HG02943 (cell line): ENCODE results near the gene RNF121.
"Not testable (repeated sequence)": the region's sequence is repeated elsewhere in the genome, so short reads cannot be mapped to it uniquely, and the experiment has no call there.

Experiments
- ATAC-seq: cut with Tn5 transposase; IDR thresholded peaks from one replicate; pipeline ENCODE4 v1.9.1; 2021; ENCODE audit warnings: mild to moderate bottlenecking, low read depth, moderate library complexity; ENCODE audit not compliant: unreplicated experiment

Gene RNF121

GRCh38 chr11:71928737-71929443, at the start of gene RNF121:
Gene RNF121, plus strand, starts transcription at chr11:71929046. Its CDS starts 16 bp downstream, at chr11:71929062.
- ATAC-seq, result peak; percentile 71

GRCh38 chr11:71885806-71886205, 43.0 kb upstream of the RNF121 start:
- not testable (repeated sequence) for ATAC-seq

- ATAC-seq, result not testable (repeated sequence)
Observed at GRCh38 chr11:71888335-71889010, 40.4 kb upstream of the RNF121 start.

GRCh38 chr11:71889181-71889872, 39.5 kb upstream of the RNF121 start:
- ATAC-seq, result not testable (repeated sequence)

- ATAC-seq, result no peak
Observed at GRCh38 chr11:71895961-71896360, 32.9 kb upstream of the RNF121 start.

GRCh38 chr11:71901137-71901536, 27.7 kb upstream of the RNF121 start:
- ATAC-seq, result not testable (repeated sequence)

- ATAC-seq, result no peak
Observed at GRCh38 chr11:71908218-71908617, 20.6 kb upstream of the RNF121 start.

GRCh38 chr11:71910775-71911174, 18.1 kb upstream of the RNF121 start:
- not testable (repeated sequence) for ATAC-seq

GRCh38 chr11:71911321-71911985, 17.4 kb upstream of the RNF121 start:
- not testable (repeated sequence) for ATAC-seq

GRCh38 chr11:71911986-71912340, 16.9 kb upstream of the RNF121 start:
- not testable (repeated sequence) for ATAC-seq

- ATAC-seq, result no peak
Observed at GRCh38 chr11:71913756-71914526, 14.9 kb upstream of the RNF121 start.

GRCh38 chr11:71914617-71915189, 14.1 kb upstream of the RNF121 start:
- no peak for ATAC-seq

- ATAC-seq, result no peak
Observed at GRCh38 chr11:71917646-71918140, 11.2 kb upstream of the RNF121 start.

GRCh38 chr11:71927820-71928736, 768 bp upstream of the RNF121 start, which contains the start of gene XNDC1N:
Gene XNDC1N, minus strand, starts transcription at chr11:71928594. Its CDS starts 5,241 bp downstream, at chr11:71923353.
- ATAC-seq, result peak; percentile 64

GRCh38 chr11:71929491-71929890, 645 bp downstream of the RNF121 start:
- ATAC-seq, result no peak

- ATAC-seq, result no peak
Observed at GRCh38 chr11:71930556-71931244, 1.9 kb downstream of the RNF121 start.

GRCh38 chr11:71931245-71931602, 2.4 kb downstream of the RNF121 start:
- ATAC-seq, result no peak
